CD1c-positive myeloid dendritic cell (primary cell): Measurements from ENCODE around the gene PCDH15.
"Not testable (repeated sequence)": the region's sequence is repeated elsewhere in the genome, so short reads cannot be mapped to it uniquely, and the experiment has no call there.

Experiments used
- DNase-seq: peaks from one replicate; pipeline ENCODE4 v3.0.0-alpha.2; 2016; ENCODE audit errors: extremely low spot score

PCDH15 gene

GRCh38 chr10:53983431-53983830, 817.6 kb downstream of the PCDH15 start:
- no peak for DNase-seq

DNA sequence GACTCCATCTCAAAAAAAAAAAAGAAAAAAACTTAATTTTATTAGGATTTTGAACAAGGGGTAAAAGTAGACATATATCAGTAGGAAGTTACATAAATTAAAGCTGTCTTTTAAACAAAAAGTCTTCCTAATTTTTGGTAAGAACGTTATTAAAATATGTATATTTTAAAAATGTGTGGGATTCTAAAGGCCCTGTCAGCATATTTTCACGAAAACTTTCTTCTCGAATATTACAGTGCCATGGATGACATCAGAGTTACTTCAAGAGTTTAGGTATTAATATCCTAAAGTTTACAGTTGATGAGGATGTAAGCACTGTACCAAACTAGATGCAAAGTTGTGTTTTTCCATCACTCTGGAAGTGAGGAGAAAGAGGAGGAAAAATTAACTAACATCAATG, 820.8 kb downstream of the PCDH15 start:
- DNase-seq = no peak

GRCh38 chr10:53978301-53978700, 822.7 kb downstream of the PCDH15 start:
- no peak for DNase-seq

GRCh38 chr10:53977267-53977666, 823.8 kb downstream of the PCDH15 start:
- no peak for DNase-seq

- DNase-seq = no peak
These were observed 843.6 kb downstream of the PCDH15 start for GRCh38 chr10:53957401-53957800.

DNA sequence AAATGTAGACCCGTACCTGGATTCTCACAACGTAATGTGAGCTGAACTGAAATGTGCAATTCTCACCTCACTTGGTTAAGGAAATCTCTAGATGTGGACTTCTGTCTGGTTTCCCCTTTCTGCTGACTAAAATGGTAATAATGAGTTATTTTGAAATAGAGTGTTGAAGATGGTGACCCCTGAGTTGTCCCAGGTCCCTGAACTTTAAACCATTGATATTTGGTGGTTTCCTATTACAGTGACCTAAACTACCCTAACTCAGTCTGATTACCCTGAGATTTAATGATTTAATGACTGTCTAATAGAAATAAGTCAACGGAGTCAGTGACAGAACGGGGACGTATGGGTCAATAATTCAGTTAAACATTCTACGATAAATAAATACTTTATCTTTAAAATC, 845.9 kb downstream of the PCDH15 start:
- no peak for DNase-seq

- DNase-seq = no peak
These were observed 848.1 kb downstream of the PCDH15 start for GRCh38 chr10:53952698-53953630.

GRCh38 chr10:53939654-53940053, 861.4 kb downstream of the PCDH15 start:
- DNase-seq = no peak

- no peak for DNase-seq
These were observed 870.4 kb downstream of the PCDH15 start for GRCh38 chr10:53930648-53931047.

GRCh38 chr10:53924051-53924700, 876.9 kb downstream of the PCDH15 start:
- not testable (repeated sequence) for DNase-seq

DNA sequence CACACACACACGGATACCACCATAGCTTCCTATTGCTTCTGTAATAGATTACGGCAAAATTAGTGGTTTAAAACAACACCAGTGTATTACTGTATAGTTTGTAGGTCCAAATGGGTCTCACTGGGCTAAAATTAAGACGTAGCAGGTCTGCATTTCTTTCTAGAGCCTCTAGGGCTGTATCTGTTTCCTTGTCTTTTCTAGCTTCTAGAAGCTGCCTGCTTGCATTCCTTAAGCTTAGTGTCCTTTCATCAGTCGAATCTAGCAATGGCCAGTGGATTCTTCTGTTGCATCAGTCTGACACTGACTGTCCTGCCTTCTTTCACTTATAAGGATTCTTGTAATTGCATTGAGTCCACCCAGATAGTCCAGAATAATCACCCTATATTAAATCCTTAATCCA, 882.3 kb downstream of the PCDH15 start:
- DNase-seq = no peak

DNA sequence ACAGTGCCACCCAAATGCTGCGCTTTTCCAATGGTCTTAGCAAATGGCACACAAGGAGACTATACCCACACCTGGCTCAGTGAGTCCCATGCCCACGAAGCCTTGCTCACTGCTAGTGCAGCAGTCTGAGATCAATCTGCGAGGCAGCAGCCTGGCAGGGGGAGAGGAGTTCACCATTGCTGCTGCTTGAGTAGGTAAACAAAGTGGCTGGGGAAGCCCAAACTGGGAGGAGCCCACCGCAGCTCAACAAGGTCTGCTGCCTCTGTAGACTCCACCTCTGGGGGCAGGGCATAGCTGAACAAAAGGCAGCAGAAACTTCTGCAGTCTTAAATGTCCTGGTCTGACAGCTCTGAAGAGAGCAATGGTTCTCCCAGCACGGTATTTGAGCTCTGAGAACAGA, 891.2 kb downstream of the PCDH15 start:
- no peak for DNase-seq

DNA sequence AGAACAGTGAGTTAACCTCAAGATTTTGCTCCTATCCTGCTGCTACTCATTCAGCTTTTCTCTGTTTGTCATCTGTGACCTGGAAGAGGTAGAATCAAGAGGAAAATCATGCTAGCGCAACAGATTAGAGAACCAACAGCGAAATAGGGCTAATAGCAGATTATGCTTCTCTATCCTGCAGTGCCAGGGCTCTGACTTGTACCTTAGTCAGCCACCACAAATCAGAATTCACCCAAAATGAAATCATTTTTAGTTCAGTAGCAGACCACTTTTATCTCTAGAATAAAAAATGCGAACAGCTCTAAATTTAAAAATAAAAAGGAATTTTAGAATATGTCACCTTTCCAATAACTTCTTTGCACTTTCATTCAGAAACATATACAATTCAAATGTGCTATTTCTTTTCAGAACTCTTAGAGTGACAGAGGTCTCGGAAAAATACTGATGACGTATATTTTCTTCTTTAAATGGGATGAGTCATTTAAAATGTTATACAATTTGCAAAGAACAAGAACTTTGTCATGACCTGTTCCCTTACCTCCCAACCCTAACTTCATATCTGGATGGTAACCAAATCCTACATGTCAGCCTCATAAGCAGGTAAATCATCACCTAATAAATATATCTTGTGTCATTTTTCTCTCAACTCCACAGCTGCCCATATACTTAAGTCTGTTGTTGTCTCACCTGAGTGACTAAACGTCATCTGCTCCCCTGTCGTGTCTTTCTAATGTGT, 896.4 kb downstream of the PCDH15 start:
- no peak for DNase-seq

GRCh38 chr10:53903756-53904155, 897.3 kb downstream of the PCDH15 start:
- DNase-seq = no peak

DNA sequence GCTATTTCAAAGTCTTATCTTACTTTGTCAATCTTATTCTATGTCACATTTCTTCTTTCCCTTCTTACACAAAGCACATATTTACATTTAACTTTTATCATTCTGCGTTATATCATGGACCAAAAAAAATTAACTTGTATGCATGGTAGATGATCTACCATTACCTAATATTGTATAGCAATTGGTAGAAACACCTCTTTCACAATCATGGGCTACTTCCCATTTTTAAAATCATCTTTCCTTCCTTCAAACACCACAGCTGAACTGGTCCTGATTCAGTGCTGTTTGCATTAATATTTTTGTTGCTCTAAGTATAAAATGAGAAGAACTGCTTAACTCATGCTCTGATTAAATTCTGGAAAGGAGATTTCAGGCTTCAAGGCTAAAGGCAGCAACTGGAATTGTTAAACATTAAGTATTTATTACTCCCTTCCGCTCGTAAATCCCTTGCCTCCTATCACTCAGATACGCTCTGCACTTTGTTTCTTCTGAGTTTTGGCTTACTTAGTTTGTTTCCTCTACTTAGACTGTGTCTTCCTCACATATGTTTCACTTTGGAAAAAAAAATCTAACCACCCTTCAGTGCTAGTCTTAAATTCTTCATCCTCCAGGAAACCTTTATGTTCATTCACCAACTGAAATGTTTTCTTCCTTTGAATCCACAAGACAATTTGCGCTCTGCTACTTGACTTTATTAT, 901.4 kb downstream of the PCDH15 start:
- DNase-seq = no peak

DNA sequence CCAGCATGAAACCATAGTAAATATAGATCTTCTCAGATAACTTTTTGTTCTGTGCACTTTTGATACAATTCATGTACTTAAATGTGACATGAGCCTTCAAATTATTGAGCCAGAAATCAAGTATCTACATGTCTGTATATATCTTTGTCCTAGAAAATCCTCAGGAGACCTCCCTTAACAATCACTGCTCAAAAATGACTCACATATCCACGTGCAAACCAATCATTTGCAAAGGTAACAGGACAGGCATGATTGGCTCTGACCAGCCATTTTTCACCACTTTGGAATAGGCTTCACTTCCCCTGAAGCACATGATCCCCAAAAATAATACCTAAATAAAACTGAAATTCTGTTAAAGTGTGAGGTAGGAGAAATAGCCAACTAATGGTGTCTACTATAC, 902.5 kb downstream of the PCDH15 start:
- DNase-seq = no peak

- no peak for DNase-seq
These were observed 906.9 kb downstream of the PCDH15 start for GRCh38 chr10:53894145-53894544.

- no peak for DNase-seq
These were observed 908.0 kb downstream of the PCDH15 start for GRCh38 chr10:53893061-53893460.

GRCh38 chr10:53886325-53887300, 914.4 kb downstream of the PCDH15 start:
- DNase-seq = no peak

DNA sequence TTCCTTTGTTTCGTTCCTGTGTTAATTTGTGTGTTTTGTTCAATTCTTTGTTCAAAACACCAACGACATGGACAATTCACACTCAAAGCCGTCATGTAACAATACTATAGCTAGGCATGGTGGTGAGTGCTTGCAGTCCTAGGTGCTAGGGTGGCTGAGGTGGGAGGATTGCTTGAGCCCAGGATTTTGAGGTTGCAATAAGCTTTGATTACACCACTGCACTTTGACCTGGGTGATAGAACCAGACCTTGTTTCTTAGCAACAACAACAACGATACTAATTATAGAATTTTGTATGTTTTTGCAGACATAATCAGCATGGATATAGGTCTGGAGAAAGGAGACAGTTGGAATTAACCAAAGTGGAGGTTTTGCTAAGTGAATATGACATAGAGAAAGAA, 936.2 kb downstream of the PCDH15 start:
- no peak for DNase-seq
